Neural progenitor cell (in vitro differentiated cells): ENCODE data around the gene AP2B1. TPM values are rescaled to one million over a fixed set of nuclear protein-coding genes. Genes with fewer than 3 reads are reported as not detected.

Experiments
- DNase-seq: peaks from one replicate; pipeline ENCODE4 v3.0.0-alpha.2; 2016; ENCODE audit warnings: low spot score
- H2AFZ ChIP-seq: fragments of 200-600 bp; sonication (generic); replicated peaks from 2 replicates; pipeline ENCODE4 v1.6.1; 2016; ENCODE audit warnings: antibody characterized with exemption
- H3F3A ChIP-seq: fragments of 200-600 bp; sonication (generic); 2 replicates; pipeline ENCODE4 v1.6.1; 2016; ENCODE audit warnings: antibody characterized with exemption, low read depth
- H3K27ac ChIP-seq: fragments of 200-600 bp; sonication (generic); 2 replicates; pipeline ENCODE4 v1.5.1; 2016; ENCODE audit warnings: mild to moderate bottlenecking
- H3K27me3 ChIP-seq: fragments of 200-600 bp; sonication (generic); 2 replicates; pipeline ENCODE4 v1.6.1; 2016; ENCODE audit warnings: mild to moderate bottlenecking, moderate library complexity
- H3K36me3 ChIP-seq: fragments of 200-600 bp; sonication (generic); 2 replicates; pipeline ENCODE4 v1.5.1; 2016
- H3K4me1 ChIP-seq: fragments of 200-600 bp; sonication (generic); 2 replicates; pipeline ENCODE4 v1.6.1; 2016; ENCODE audit warnings: mixed run types
- H3K4me2 ChIP-seq: fragments of 200-600 bp; sonication (generic); 2 replicates; pipeline ENCODE4 v1.6.1; 2016
- H3K4me3 ChIP-seq: fragments of 200-600 bp; sonication (generic); 2 replicates; pipeline ENCODE4 v1.5.1; 2016
- H3K79me2 ChIP-seq: fragments of 200-600 bp; sonication (generic); 2 replicates; pipeline ENCODE4 v1.6.1; 2016; ENCODE audit warnings: low read depth
- H3K9ac ChIP-seq: fragments of 200-600 bp; sonication (generic); 2 replicates; pipeline ENCODE4 v1.6.1; 2016
- H3K9me3 ChIP-seq: fragments of 200-600 bp; sonication (generic); 2 replicates; pipeline ENCODE4 v1.5.1; 2016; ENCODE audit warnings: low read depth
- H4K20me1 ChIP-seq: fragments of 200-600 bp; sonication (generic); 2 replicates; pipeline ENCODE4 v1.6.1; 2016; ENCODE audit warnings: low read depth
- H3K27ac Mint-ChIP-seq: 3 replicates; pipeline ENCODE4 v1.8.0; 2021; ENCODE audit warnings: mixed read lengths
- H3K27me3 Mint-ChIP-seq: 2 replicates; pipeline ENCODE4 v1.8.0; 2022; ENCODE audit warnings: low read depth, mild to moderate bottlenecking, inconsistent platforms, moderate library complexity, mixed read lengths; ENCODE audit not compliant: insufficient read depth
- H3K36me3 Mint-ChIP-seq: 3 replicates; pipeline ENCODE4 v1.8.0; 2021; ENCODE audit warnings: mixed read lengths
- H3K4me1 Mint-ChIP-seq: 3 replicates; pipeline ENCODE4 v1.8.0; 2021; ENCODE audit warnings: mixed read lengths
- H3K4me3 Mint-ChIP-seq: 3 replicates; pipeline ENCODE4 v1.8.0; 2021; ENCODE audit warnings: mild to moderate bottlenecking, moderate library complexity, mixed read lengths
- H3K9me3 Mint-ChIP-seq: 3 replicates; pipeline ENCODE4 v1.8.0; 2020; ENCODE audit warnings: mixed read lengths
- EZH2 ChIP-seq: fragments of 200-600 bp; sonication (generic); IDR thresholded peaks from 2 replicates; pipeline ENCODE4 v1.6.1; 2017; ENCODE audit warnings: antibody characterized with exemption, mild to moderate bottlenecking, moderate library complexity
- EZH2phosphoT487 ChIP-seq: fragments of 200-600 bp; sonication (generic); IDR thresholded peaks from 2 replicates; pipeline ENCODE4 v1.6.1; 2017; ENCODE audit warnings: antibody characterized with exemption
- total RNA-seq: library from RNA; depleted of rRNA; stranded (reverse); fragments of >200 nt; gene quantifications from 2 replicates; pipeline ENCODE4 v1.2.3, GENCODE V29; 2015; ENCODE audit warnings: low replicate concordance
- TF ChIP-seq, protein P1 (sequence below): fragments of 200-600 bp; sonication (generic); IDR thresholded peaks from 2 replicates; pipeline ENCODE4 v1.5.1; 2017; ENCODE audit warnings: antibody characterized with exemption, mild to moderate bottlenecking

AP2B1 gene
- total RNA-seq, 1 donor from 2014 or later = 125 TPM

DNA sequence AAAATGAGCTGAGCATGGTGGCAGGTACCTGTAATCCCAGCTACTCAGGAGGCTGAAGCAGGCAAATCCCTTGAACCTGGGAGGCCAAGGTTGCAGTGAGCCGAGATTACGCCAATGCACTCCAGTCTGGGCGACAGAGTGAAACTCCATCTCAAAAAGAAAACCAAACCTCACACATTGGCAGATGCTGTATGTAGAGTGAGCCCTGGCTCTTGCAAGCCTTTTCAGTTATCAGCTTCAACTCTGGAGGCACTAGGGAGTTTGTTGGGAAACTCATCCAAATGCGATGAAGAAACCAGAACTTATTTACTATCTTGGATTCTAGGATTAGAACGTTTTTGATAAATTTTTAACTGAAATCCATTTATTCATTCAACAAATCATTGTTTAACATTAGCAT is 87.4 kb downstream of the AP2B1 start:
- H2AFZ ChIP-seq = no peak overlapping the region
- no peaks in the 10 kb centered on the region for H3F3A ChIP-seq
- Mint-ChIP-seq H3K4me3 (no peak overlapping the region), H3K27me3 (no peaks in the 10 kb centered on the region), H3K9me3 (no peaks in the 10 kb centered on the region), H3K36me3 (peaks cover 12% of the 10 kb centered on the region), H3K27ac (no peak overlapping the region), H3K4me1 (no peaks in the 10 kb centered on the region)
- H3K27ac ChIP-seq = no peak overlapping the region
- H3K4me2 ChIP-seq = no peak overlapping the region
- H3K4me3 ChIP-seq = no peak overlapping the region
- H3K9me3 ChIP-seq = no peaks in the 10 kb centered on the region
- peaks cover 13% of the 10 kb centered on the region for H4K20me1 ChIP-seq
- H3K27me3 ChIP-seq = no peaks in the 10 kb centered on the region
- DNase-seq = no peak
- H3K4me1 ChIP-seq = no peaks in the 10 kb centered on the region
- H3K36me3 ChIP-seq = peaks cover 7% of the 10 kb centered on the region
- H3K9ac ChIP-seq = no peak overlapping the region
- H3K79me2 ChIP-seq = no peaks in the 10 kb centered on the region
- TF ChIP-seq EZH2 = no peak
- TF ChIP-seq, protein P1, sequence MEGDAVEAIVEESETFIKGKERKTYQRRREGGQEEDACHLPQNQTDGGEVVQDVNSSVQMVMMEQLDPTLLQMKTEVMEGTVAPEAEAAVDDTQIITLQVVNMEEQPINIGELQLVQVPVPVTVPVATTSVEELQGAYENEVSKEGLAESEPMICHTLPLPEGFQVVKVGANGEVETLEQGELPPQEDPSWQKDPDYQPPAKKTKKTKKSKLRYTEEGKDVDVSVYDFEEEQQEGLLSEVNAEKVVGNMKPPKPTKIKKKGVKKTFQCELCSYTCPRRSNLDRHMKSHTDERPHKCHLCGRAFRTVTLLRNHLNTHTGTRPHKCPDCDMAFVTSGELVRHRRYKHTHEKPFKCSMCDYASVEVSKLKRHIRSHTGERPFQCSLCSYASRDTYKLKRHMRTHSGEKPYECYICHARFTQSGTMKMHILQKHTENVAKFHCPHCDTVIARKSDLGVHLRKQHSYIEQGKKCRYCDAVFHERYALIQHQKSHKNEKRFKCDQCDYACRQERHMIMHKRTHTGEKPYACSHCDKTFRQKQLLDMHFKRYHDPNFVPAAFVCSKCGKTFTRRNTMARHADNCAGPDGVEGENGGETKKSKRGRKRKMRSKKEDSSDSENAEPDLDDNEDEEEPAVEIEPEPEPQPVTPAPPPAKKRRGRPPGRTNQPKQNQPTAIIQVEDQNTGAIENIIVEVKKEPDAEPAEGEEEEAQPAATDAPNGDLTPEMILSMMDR = no peak
- TF ChIP-seq EZH2phosphoT487 = no peak

DNA sequence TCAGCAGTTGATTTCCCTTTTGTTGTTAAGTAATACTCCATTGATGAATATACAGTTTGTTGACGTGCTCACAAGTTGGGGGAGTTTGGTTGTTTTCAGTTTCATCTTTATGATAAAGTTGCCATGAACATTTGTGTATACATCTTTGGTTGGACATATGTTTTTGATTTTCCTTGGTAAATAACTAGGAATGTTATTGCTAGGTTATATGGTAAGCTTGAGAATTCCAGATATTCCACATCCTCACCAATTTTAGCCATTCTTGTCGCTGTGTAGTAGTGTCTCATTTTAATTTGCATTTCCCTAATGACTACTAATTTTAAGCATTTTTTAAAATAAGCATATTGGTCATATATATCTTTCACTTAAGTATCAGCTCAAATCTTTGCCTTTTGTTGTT is 89.3 kb downstream of the AP2B1 start:
- H3K79me2 ChIP-seq = no peaks in the 10 kb centered on the region
- TF ChIP-seq EZH2phosphoT487 (no peak), EZH2 (no peak)
- TF ChIP-seq, protein P1 = no peak
- H2AFZ ChIP-seq = no peak overlapping the region
- H3K4me3 ChIP-seq = no peak overlapping the region
- peaks cover 7% of the 10 kb centered on the region for H3K36me3 ChIP-seq
- no peaks in the 10 kb centered on the region for H3K4me1 ChIP-seq
- no peak overlapping the region for H3K4me2 ChIP-seq
- Mint-ChIP-seq H3K9me3 (no peaks in the 10 kb centered on the region), H3K4me3 (no peak overlapping the region), H3K4me1 (no peaks in the 10 kb centered on the region), H3K27ac (no peak overlapping the region), H3K27me3 (peaks cover 2% of the 10 kb centered on the region), H3K36me3 (peaks cover 14% of the 10 kb centered on the region)
- H4K20me1 ChIP-seq = peaks cover 13% of the 10 kb centered on the region
- H3K27ac ChIP-seq = no peak overlapping the region
- H3F3A ChIP-seq = no peaks in the 10 kb centered on the region
- H3K9me3 ChIP-seq = no peaks in the 10 kb centered on the region
- H3K9ac ChIP-seq = no peak overlapping the region
- no peaks in the 10 kb centered on the region for H3K27me3 ChIP-seq
- DNase-seq = no peak

DNA sequence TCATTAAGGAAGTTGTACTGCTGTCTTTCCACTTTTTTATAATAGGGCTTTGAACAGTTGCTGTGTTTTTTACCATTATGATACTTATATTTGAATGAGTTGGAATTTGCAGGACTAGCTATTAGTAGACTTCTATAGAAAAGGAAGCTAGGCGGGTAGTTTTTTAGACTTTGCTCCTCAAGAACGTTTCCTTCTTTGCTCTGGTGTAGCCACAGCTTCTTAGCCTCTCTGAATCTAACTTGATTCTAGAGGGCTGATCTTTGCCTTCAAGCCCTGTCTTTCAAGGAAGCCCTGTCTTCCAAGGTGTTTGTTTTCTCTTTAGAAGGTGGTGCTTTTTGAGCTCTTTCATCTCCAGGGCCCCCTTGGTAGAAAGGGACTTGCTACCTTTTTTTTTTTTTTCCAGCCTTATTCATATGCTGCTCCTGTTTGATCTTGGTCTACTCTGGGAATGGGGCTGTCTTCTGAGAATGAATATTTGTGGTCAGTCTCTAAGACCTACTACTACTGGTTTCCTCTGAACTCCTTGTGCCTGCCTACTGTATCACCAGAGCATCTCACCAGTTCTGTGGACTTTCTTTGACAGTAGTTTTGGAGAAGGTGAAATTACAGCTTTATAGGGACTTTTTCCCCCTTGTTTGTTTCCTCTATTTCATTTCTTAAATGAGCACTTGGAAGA is 92.0 kb downstream of the AP2B1 start:
- Histone ChIP-seq H3F3A (peaks cover 11% of the 10 kb centered on the region), H3K27ac (no peak overlapping the region), H3K4me2 (no peak overlapping the region), H3K36me3 (peaks cover 7% of the 10 kb centered on the region), H3K27me3 (no peaks in the 10 kb centered on the region), H2AFZ (no peak overlapping the region), H3K9me3 (no peaks in the 10 kb centered on the region), H4K20me1 (peaks cover 18% of the 10 kb centered on the region), H3K9ac (no peak overlapping the region), H3K79me2 (no peaks in the 10 kb centered on the region), H3K4me3 (no peak overlapping the region), H3K4me1 (peaks cover 9% of the 10 kb centered on the region)
- Mint-ChIP-seq H3K27ac (no peak overlapping the region), H3K27me3 (peaks cover 4% of the 10 kb centered on the region), H3K36me3 (peaks cover 16% of the 10 kb centered on the region), H3K9me3 (no peaks in the 10 kb centered on the region), H3K4me3 (no peak overlapping the region), H3K4me1 (no peaks in the 10 kb centered on the region)
- TF ChIP-seq, protein P1 = no peak
- TF ChIP-seq EZH2phosphoT487 = no peak
- DNase-seq = no peak
